OCI-LY7 (cell line): Measurements from ENCODE around the gene PIK3R1.

Experiments used
- CTCF ChIP-seq: fragments of 200-600 bp; sonication (generic); conservative IDR thresholded peaks from 2 replicates; pipeline ENCODE4 v1.5.1; 2014; ENCODE audit warnings: mild to moderate bottlenecking, antibody characterized with exemption, low read length, moderate library complexity, mixed read lengths
- EZH2phosphoT487 ChIP-seq: fragments of 200-600 bp; sonication (generic); IDR thresholded peaks from 2 replicates; pipeline ENCODE4 v1.6.1; 2018; ENCODE audit warnings: low read depth, borderline replicate concordance, mild to moderate bottlenecking, mixed run types, antibody characterized with exemption, low read length, moderate library complexity, mixed read lengths

- TF ChIP-seq CTCF = no peak
- no peak for TF ChIP-seq EZH2phosphoT487
These were observed 129.6 kb downstream of the PIK3R1 start for GRCh38 chr5:68345171-68345570.
